CD4-positive, alpha-beta T cell treated with Interleukin-6 at 100 ng/mL for 8 hours (primary cell): Measurements from ENCODE around the gene ABHD14A.
"Not testable (repeated sequence)": the region's sequence is repeated elsewhere in the genome, so short reads cannot be mapped to it uniquely, and the experiment has no call there.

Source experiments
- DNase-seq: peaks from one replicate; pipeline ENCODE4 v3.0.0-alpha.2; 2020; ENCODE audit warnings: mixed read lengths, low spot score

Gene ABHD14A

DNA sequence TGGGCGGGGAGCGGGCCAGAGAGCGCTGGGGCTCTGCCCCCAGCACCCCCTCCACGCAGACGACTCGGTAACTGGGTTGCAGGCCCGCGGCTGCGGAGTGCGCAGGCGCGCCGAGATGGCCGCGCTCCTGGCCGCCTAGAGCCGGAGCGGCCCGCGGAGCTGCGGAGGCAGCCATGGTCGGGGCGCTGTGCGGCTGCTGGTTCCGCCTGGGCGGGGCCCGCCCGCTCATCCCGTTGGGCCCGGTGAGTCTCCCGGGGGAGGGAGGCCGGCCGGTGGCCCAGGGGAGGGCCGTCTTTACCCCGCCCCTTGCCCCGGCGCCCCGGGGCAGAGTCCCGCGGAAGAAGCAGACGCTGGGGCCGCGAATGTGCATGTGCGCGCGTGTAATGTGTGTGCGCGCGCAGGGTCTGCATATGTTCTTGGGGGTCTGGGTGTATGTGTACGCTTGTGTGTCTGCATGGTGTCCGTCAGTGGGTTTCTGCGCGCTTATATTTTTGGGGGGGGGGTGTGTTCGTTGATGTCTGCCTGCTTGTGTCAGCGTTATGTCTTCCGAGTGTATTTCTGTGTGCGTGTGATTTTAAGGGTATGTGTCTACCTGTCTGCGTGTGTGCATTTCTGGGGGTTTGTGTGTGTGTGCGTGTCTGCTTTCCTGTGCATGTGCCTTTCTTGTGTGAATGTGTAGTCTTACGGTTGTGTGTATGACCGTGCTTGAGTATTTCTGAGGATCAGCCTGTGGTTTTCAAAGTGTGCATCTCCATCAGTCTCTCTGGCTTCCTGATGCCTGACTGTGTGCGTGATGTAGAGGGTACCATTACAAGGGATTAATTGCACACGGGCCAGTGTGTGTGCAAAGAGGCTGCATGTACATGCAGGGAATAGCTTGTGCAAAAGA lies at the start of gene ABHD14A:
TSS of gene ABHD14A (plus strand) at position 102 of the 889 bp plus-strand sequence. CDS start at position 174, 72 bp downstream.
- DNase-seq, result peak; percentile 71

- DNase-seq, result no peak
These were observed 47.5 kb upstream of the ABHD14A start for GRCh38 chr3:51927061-51927977.

DNA sequence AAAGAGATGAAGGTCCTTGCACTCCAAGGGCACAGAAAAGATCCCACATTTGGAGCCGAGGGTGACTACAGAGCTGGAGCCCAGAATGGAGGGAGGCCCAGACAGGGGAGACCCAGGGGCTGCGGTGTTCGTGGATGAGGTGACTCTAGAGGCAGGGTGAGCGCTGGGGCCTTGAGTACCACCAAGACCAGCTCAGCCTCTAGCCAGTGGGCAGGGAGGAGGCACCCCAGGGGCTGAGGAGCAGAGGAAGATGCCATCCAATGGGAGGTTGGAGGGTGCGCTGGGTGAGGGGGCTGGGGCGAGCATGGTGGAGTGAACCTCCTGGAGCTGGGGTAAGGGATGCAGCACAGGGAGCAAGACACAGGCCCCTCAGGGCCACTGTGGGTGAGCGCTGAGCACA lies 46.4 kb upstream of the ABHD14A start:
- no peak for DNase-seq

GRCh38 chr3:51928981-51929380 lies 45.9 kb upstream of the ABHD14A start:
- DNase-seq, result not testable (repeated sequence)

GRCh38 chr3:51929420-51930003 lies 45.4 kb upstream of the ABHD14A start:
- DNase-seq, result no peak

DNA sequence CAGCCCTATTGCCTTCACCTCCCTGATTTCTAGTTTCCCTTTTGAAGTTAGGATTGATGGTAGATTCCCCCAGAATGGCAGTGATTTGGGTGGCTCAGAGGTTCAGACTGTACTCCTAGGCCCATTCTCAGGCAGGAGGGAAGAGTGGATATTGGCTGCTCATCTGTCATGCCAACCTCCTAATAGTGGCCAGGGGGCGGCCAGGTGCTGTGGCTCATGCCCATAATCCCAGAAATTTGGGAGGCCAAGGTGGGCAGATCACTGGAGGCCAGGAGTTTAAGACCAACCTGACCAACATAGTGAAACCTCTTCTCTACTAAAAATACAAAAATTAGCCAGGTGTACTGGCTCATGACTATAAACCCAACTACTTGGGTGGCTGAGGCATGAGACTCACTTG lies 44.4 kb upstream of the ABHD14A start:
- no peak for DNase-seq

DNA sequence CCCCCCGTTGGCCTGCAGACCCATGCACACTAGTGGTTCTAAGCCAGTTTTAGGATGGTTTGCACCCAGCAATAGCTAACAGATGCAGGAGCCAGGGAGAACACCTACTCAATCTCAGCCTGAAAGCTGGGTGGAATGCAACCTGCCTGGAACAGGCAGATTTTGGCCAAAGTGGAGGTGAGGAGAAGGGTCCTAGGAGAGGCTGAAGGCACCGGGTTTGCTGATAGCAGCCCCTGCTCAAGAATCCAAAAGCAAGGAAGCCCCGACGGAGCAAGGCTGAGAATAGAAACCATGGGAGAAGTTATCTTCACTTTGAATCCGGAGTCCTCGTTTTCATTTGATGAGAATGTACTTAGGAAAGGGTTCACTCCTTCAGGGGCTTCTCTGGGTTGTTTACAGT lies 43.1 kb upstream of the ABHD14A start:
- no peak for DNase-seq

- DNase-seq, result no peak
These were observed 42.1 kb upstream of the ABHD14A start for GRCh38 chr3:51932471-51933370.

- no peak for DNase-seq
These were observed 41.3 kb upstream of the ABHD14A start for GRCh38 chr3:51933471-51934138.

DNA sequence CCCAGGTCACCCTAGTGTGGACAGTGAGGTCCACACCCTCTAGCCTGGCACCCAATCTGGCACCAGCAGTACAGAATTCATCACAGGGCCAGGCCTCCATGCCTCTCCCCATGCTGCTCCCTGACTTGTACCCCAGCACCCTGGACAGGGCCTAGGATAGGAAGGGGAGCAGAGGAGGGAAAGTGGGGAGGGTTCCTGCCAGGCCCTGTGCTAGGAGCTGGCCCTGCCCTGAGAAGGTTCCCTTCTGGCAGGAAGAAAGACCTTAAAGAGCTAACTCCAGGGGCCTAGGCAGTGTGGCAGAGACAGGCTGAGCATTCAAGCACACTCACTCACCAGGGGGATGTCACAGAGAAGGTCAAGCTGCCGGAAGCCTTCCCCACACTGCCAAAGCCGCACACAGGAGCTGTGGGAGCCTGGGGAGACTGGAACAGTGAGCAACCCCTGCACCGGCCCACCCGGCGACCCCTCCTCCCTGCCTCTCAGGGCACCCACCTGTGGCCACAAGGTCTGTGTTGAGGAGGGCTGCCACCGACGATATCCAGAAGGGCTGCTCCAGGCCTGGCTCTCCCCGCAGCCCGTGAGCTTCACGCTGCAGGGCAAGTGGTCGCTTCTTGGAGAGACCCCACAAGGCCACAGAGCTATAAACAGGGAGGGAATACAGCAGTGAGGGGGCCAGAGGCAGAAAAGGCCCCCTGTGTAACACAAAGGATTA lies 40.6 kb upstream of the ABHD14A start:
- DNase-seq, result no peak

DNA sequence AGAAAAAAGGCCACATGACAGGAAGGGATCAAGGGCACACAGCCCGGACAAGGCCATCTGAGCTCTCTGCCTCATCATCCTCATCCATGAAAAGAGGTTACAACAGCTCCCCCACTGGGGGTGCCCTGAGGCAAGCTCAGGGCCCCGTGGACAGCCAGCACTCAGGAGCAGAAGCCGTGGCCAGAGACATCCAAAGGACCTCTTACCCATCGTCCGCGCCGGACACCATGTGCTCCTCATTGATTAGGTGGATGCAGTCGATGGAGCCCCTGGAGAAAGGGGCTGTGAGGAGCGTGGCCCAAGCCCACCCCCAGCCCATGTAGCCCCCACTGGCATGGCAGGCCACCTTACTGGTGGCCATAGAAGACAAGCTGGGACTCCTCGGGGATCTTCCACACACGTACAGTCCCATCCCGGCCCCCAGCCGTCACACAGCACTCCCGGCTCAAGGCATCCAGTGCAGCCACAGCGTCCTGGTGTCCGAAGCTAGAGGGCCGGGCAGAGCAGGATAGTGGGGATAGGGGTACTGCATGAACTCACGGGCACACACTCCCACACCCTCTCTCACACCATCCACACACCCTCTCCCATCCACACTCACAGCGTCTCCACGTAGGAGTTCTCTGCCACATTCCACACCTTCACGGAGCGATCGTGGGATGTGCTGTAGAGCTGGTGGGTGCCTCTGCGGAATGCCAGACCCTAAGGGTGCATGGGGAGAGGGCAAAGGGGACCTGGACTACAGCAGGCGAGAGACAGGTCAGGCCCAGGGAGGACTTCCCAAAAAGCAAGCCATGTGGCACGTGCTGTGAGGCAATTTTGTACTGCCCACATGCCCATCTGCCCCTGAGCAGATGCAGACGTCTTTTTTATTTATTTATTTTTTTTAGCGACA lies 39.6 kb upstream of the ABHD14A start:
- no peak for DNase-seq

GRCh38 chr3:51935886-51936755 lies 38.7 kb upstream of the ABHD14A start:
- no peak for DNase-seq

- DNase-seq, result no peak
These were observed 37.9 kb upstream of the ABHD14A start for GRCh38 chr3:51937014-51937413.

DNA sequence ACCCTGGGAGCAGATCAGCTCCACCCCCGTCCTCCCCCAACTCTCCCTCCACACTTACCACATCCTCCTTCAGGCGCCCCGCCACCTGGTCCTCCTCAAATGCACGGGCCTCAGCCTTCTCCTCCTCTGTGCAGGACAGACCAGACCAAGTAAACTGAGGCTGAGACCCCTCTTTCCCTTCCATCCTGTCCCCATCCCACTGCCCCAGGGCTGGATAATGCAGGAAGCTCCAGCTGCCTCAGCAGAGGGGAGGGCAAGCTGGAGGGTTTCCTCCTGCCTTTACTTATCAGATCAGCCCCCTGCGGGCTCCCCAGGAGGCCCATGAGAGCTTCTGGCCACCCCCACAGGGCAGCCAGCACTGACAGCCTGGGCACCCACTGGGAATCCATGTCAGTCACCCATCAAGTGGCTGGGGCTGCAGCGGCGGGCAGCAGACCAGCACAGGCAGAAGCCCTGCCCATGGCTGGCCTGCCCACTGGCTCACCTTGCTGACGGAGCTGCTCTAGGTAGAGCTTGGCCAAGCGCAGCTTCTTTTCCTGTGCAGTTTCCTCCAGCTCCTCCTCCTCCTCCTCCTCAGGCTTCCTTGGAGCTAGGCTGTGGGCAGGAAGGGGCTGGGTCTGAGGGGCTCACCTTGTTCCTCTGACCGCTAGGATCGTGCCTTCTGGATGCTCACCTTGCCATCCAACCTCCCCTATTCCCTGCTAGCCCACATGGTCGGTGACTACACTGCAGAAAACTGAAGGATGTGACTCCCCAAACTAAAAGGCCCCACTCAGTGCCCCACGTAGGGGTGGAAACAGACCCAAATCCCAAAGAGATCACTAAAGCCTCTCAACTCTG lies 37.0 kb upstream of the ABHD14A start:
- no peak for DNase-seq

GRCh38 chr3:51938780-51939425 lies 36.0 kb upstream of the ABHD14A start:
- no peak for DNase-seq

- DNase-seq, result no peak
These were observed 34.0 kb upstream of the ABHD14A start for GRCh38 chr3:51940648-51941462.
